NCI-H1048 (cell line): ENCODE results near the gene ENPP1.
"Not testable (repeated sequence)": the region's sequence is repeated elsewhere in the genome, so short reads cannot be mapped to it uniquely, and the experiment has no call there.

Experiments
- DNase-seq: peaks from one replicate; lab custom pipeline; 2025; lab: John Stamatoyannopoulos, UW

The ENPP1 gene

GRCh38 chr6:131831392-131831791 lies 23.6 kb downstream of the ENPP1 start:
- no peak for DNase-seq

- no peak for DNase-seq
Observed at GRCh38 chr6:131831886-131832285, 24.1 kb downstream of the ENPP1 start.

- no peak for DNase-seq
Observed at GRCh38 chr6:131832363-131832762, 24.5 kb downstream of the ENPP1 start.

GRCh38 chr6:131838051-131838450 lies 30.2 kb downstream of the ENPP1 start:
- no peak for DNase-seq

GRCh38 chr6:131839388-131839787 lies 31.6 kb downstream of the ENPP1 start:
- no peak for DNase-seq

- no peak for DNase-seq
Observed at GRCh38 chr6:131840441-131840840, 32.6 kb downstream of the ENPP1 start.

- no peak for DNase-seq
Observed at GRCh38 chr6:131840936-131841583, 33.2 kb downstream of the ENPP1 start.

GRCh38 chr6:131843768-131844167 lies 35.9 kb downstream of the ENPP1 start:
- no peak for DNase-seq

- no peak for DNase-seq
Observed at GRCh38 chr6:131844243-131844841, 36.5 kb downstream of the ENPP1 start.

GRCh38 chr6:131846023-131846663 lies 38.3 kb downstream of the ENPP1 start:
- no peak for DNase-seq

- DNase-seq, result no peak
Observed at GRCh38 chr6:131846905-131847304, 39.1 kb downstream of the ENPP1 start.

- no peak for DNase-seq
Observed at GRCh38 chr6:131849799-131850198, 42.0 kb downstream of the ENPP1 start.

GRCh38 chr6:131851049-131851769 lies 43.4 kb downstream of the ENPP1 start:
- DNase-seq, result no peak

- no peak for DNase-seq
Observed at GRCh38 chr6:131852200-131852599, 44.4 kb downstream of the ENPP1 start.

GRCh38 chr6:131854803-131855202 lies 47.0 kb downstream of the ENPP1 start:
- no peak for DNase-seq

GRCh38 chr6:131858765-131859415 lies 51.1 kb downstream of the ENPP1 start:
- DNase-seq, result no peak

GRCh38 chr6:131859658-131860057 lies 51.8 kb downstream of the ENPP1 start:
- not testable (repeated sequence) for DNase-seq

GRCh38 chr6:131861381-131861780 lies 53.6 kb downstream of the ENPP1 start:
- DNase-seq, result no peak

GRCh38 chr6:131862476-131862875 lies 54.7 kb downstream of the ENPP1 start:
- DNase-seq, result no peak

- no peak for DNase-seq
Observed at GRCh38 chr6:131867744-131868143, 59.9 kb downstream of the ENPP1 start.

- DNase-seq, result no peak
Observed at GRCh38 chr6:131868836-131869235, 61.0 kb downstream of the ENPP1 start.

- no peak for DNase-seq
Observed at GRCh38 chr6:131875647-131876046, 67.8 kb downstream of the ENPP1 start.
